GM21390 (cell line): ENCODE results near the gene EEIG1.

Experiments used
- ATAC-seq: cut with Tn5 transposase; IDR thresholded peaks from one replicate; pipeline ENCODE4 v1.9.1; 2021; ENCODE audit not compliant: unreplicated experiment

The EEIG1 gene

DNA sequence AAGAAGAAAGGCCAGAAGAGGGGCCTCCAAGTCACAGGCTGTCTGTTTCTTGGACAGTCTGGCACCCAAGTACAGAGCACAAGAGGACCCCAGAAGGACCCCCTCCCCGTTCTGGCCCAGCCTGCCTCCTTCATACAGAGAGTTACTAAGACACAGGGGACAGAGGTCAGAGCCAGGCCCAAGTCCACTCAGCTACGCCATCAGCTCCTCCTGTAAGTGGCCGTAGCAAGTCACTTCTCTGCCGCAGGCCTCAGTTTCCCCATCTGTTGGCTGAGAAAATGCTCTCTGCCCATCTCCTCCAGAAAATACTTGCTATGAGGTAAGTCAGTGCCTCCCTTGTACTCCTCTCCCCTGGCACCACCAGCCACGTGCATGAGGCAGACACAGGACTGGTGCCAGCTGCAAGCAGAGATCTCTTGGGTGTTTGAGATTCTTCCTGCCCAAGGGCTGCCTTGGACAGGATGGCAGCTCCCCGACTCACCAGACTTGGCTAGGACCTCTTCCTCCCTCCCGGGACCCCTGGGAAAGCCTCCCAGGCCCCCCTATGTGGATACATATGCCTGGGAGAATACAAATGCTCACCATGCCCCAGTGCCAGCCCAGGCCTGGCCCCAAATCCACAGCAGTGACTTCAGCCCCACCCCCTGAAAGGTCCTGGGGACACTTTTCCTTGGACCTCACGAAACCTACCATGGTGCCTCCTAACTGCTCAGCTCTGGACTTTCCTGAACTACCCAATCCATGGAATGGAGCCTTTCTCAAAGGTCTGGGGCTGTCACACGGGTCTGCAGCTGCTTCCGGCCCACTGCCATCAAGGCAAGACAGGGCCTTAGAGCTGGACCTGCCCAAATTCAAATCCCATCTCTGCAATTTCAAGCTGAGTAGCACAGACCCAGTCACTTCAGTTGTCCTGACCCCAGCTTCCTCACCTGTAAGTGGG, 5.1 kb downstream of the EEIG1 start:
- ATAC-seq = no peak

DNA sequence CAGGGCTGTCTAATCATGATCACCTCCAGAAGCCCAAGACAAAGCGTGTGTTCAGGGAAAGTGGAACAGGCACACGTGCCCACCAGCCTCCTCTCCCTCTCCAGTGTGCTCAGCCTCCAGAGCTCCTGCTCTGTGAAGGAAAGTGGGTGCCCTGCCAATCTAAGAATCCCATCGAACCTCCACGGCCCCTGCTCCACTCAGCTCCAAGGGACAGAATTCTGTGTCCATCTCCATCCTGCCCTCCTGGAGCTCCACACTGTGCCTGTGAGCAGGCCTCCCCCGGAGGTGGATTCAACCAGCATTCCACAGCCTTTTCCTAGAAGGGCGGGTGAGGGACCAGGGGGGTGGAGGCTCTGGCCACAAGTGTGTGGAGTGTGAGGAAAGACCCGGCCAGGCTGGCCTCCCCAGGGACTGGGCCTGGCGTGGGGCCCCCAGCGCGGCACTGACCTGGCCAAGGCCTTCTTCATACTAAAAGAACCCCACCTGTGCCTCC, 6.0 kb downstream of the EEIG1 start:
- ATAC-seq = no peak

DNA sequence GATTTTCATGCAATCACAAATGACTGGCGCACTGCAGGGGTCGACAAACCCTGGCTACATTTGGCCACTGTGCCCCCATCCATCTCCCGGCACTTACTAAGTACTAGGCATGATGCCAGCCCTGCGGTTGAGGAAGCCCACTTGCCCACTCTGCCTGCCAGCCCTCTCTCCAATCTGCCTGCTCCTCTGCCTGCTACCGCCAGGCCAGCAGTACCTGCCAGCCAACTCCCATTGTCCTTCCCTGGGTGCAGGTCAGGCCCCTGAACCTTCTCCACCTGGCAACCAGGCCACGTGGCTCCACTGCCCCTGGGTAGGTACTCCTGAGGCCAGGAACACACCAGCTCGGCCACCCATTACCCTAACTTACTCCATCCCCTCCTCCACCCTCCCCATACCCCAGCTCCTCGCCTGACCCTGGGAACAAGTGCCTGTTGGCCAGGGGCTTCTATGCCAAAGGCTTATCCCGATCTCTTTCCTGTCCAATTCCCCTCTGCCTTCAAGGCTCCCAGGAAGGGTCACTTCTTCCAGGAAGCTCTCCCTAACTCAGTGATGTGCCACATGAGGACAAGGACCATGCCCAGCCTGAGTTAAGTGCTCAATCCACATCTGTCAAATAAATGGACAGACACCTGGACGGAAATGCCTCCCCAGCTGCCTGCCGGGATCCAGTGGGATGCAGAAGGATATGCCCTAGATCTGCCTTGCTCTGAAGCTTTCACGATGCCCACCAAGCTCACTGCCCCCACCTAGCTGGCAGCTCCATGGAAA, 6.6 kb downstream of the EEIG1 start:
- ATAC-seq = no peak

DNA sequence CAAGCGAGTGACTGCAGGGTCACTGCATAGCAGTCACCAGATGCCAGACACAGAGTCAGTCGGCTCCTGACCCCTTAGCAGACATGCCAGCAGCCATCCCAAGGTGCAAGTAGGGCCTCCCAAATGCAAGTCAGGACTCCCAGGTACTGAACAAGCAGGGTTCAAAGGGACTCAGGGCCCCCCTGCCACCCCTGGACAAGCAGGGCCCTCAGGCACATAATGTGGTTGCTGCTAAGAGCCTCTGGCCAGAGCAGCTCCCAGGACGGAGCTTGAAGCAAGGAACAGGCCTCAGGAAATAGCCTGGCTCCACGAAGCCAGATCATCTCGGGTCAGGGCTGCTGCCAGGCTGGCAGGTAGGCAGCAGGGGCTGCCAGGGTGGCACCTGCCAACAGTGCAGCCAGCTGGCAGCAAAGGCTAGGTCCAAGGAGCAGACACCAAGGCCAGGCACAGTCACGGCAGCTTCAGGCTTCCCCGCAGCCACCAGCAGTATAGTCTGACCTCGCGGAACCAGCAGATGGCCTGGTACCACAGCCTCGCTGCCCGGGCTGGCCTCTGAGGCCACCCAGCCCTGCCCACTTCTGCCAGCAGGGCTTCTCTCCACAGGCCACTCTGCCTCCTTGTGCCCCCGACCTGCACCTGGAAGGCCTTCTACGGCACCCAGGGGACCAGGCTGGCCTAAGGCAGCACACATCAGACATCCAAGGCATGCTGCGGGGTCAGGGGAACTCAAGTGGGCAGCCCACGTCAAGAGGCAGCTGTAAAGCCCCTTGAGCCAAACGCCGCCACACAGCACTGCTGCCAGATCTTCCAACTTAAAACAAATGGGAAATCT, 7.4 kb downstream of the EEIG1 start:
- no peak for ATAC-seq

DNA sequence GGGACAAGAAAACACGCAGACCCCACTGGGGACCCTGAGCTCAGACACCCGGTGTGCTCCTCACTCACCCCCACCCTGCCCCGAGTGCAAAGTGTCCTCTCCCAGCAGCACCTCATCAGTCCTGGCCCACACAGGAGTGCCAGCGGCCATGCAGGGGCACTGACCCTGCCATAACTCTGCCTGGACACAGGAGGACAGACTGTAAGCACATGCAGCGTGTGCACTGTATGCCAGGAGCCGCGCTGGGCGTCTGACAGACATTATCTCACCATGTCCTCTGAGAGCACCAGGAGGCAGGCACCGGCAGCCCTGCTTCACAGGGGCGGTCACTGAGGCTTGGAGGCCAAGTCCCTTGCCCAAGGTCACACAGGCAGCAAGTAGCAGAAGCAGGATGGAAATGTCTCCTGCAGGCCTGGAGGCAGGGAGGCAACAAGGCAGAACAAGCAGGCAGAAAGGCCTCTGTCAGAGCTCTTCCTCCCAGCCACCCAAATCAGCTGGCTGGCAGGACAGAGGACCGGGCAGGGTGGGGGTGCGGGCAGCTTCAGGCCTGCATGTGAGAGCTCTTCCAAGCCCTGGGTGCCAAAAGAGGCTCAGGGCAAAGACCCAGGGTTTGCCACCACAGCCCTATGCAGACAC, 8.4 kb downstream of the EEIG1 start:
- no peak for ATAC-seq

DNA sequence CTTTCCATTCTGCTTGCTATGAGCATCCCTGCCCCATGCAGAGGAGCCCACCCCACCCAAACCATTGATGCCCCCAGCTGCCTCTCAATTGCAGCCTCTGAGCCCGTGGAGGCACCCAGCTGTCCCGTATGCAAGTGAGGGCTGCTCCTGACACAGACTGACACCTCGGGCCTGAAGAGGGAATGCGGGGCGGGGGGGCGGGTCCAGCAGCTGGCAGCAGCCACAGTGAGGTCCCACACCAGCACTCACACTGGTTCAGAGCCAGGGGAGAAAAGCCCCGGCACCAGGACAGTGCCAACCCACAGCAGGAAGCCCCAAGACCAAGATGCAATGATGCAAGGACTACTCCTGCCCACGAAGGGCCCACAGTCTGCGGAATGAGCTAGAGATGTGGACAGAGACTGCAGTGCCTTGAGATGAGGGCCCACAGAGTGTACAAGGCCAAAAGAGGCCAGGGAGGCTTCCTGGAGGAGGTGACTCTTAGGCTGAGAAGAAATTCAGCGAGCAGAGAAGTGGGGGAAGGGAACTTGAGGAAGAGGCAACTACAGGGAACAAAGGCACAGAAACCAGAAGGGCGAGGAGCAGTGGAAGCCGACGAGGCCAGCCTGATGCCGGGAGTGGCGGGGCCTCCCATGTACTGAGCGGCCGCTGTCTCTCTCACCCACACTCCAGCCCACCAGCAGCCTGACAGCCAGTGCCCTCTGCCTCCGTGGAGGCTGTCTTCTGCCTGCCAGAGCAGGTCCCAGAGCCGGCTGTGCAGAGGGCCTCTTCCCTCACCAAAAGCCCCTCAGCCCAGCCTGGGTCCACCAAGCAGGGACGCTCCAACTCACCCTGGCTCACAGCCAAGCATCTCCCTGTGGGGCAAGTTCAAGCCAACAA, 9.2 kb downstream of the EEIG1 start:
- no peak for ATAC-seq

DNA sequence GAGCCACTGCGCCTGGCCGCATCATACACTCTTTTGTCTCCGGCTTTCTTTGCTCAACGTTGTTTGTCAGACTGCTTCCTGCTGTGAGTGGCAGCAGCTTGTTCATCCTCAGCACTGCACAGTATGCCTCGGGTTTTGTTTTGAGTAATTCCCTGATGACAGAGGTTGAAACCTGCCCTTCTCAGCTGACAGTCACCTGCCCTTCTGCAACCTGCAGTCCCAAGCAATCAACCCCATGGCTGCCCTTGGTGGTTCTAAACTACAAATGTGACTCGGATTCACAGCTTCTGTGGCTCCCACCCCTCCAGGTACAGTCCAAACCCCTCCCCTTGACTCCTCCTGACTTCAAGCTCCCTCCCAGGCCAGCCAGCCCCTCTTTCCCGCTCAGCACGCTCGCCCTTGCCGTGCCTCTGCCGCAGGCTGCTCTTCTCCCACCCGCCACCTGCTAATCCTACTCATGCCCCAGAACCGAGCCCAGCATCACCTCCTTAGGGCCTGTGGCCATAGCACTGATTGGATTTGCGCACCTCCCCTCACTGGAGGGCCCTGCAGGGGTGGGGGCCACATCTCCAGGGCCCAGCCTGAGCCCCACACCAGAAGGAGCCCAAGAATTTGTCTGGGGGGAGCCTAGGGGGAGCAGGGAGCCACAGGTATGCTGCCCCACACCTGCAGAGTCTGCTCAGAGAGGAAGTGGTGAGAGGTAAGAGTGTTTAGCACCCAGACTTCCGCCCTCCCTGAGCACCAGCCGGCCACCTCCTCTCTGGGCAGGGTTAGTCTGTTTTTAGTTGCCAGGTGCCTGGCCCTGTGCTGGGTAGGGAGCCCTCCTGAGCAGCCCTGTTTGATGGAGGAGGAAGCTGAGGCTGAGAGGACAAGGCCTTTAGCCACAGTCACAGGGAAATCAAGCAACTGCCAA, 10.1 kb downstream of the EEIG1 start:
- peak; percentile 72 for ATAC-seq

DNA sequence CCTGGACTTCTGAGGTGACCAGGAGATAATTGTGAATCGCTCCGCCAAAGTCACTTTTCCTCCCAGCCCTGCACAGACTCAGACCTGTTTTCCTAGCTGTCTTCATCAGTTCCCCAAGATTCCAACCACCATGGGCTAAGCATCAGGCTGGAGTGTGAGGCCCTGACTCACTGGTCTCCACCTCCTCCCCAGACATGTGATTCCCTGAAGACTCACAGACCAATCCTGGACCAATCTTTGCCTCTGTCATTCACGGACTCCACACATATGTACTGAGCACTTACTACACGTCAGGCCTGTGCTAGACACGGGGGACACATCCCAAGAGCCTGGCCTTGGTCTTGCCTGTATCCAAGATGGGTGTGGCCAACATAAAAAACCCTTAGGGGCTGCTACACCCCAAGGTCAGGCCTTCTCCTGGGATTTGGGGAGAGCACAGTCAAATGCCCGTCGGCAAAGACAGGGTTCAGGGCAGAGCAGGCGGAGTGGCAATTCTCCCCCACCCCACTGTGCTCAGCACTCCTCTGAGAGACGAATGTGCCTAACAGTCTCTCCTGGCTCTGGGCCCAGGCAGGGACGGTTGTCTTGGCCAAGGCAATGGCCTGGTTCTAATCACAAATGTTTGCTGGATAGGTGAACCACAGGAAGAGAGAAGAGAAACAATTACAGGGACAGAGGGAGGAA, 11.9 kb downstream of the EEIG1 start:
- no peak for ATAC-seq

DNA sequence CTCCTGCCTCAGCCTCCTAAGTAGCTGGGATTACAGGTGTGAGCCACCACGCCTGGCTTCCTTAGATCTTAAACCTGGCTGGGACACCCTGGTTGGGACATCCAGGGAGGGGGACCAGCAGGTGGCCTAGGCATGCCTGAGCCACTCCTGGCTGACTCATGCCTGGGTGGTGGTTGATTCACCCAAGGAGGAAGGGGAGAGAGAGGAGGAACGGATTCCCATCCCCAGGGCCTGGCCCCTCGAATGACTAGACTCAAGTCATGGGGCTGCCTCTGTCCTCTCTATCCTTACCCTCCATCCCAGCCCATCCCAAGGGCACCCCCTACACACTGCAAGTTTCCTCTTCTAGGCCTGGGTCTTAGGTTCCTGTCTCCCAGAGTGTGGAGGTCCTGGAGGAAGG, 12.7 kb downstream of the EEIG1 start:
- ATAC-seq = no peak

DNA sequence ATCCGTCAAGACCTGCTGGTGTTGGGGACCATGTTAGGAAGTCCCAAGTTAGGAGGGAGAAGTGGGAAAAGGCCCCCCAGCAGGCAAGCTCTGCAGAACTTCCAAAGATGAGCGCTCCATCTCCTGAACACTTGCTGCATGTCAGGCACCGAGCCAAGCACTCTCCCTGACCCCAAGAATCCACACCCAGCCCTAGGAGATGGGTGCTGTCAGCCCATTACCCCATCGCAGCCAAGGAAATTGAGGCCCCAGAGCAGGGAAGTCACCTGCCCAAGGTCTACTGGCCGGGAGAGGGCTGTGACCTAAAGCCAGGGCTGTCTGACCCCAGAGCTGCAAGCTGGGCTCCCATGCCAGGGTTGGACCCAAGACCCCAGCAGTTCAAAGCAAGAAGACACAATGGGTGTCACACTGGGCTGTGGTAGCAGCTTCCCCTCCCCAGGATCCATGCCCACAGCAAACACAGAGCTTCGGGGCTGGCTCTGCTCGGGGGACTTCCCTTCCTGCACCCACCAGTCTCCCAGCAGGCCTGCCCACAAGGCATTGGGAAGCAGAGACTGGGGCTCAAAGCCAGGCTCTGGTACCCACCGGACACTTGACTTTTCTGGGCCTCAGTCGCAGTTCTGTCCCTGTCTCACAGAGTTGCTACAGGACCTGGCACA, 13.5 kb downstream of the EEIG1 start:
- ATAC-seq = no peak

DNA sequence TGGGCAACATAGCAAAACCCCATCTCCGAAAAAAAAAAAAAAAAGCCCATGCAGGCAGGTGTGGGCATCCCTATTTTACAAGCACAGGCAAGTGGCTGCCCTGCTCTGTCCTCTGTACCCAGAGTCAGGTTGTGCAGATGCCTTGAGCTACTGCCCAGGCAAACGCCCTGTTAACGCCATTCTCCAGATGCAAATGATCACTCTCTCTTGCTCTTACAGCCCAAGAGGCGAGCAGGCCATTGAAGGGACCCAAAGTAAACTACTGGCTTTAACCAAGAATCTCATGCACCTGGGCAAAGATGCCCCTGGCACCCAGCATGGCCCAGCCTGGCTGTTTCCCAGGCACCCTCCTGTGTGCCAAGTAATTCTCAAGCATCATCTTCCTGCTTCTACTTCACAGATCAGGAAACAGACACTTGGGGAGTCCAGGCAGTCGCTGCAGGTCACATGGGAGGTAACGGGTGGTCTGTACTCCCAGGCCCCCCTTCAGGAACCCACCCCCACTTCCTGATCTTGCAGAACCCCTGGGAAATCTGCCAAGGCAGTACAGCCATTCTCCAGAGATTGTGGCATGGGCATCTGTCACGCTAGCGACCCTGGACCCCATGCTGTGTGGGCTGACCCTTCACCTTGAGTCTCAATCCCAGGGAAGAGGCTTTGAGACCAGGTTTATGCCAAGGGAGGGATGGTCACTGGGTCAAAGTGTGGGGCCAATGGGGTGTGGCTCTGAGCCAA, 14.2 kb downstream of the EEIG1 start:
- ATAC-seq = no peak

DNA sequence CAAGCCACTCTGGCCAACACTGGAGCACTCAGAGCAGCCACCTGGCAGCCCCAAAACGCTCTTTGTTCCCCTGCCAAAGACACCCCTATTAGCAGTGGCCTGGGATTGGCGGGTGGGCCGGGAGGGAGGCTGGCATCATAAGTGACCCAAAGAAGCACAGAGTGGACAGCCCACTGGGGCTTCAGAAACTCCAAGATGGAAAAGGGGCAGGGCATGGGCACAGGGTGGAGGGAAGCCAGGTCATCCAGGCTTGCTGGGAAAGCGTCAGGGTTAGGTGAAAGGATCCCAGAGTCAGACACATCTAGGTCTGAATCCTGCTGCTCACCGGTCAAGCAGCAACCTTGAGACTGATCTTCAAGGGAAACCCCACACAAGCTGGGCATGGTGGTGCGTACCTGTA, 14.8 kb downstream of the EEIG1 start:
- ATAC-seq = no peak

DNA sequence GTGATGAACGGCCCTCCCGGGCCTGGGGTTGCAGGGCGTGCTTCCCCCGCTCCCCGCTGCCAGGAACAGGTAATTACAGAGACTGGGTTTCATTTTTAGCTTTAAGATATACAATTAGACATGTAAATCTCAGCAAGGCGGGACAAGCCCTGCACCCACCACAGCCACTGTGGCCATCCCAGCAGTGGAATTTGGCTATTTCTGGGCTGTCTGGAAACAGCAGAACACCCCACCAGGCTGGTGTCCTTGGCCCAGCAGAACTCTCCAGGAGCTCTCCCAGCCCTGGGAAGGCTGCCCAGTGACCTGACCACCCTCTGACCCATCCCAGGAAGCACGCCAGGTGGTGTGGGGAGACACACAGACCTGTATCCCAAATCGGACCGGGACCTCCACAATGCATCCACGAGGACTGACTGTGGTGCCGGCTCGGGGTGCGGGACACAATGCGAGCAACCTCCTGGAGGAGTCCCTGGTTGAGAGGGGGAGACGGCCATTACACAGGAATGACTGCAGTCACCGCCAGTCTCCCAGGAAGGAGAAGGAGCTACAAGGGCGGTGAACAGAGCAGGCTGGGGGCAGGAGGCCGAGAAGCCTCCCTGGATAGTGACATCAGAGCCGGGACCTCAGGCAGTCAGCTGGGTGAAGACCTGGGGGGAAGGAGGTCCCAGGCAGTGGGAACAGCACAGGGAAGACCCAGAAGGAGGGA, 17.3 kb downstream of the EEIG1 start:
- ATAC-seq = no peak

DNA sequence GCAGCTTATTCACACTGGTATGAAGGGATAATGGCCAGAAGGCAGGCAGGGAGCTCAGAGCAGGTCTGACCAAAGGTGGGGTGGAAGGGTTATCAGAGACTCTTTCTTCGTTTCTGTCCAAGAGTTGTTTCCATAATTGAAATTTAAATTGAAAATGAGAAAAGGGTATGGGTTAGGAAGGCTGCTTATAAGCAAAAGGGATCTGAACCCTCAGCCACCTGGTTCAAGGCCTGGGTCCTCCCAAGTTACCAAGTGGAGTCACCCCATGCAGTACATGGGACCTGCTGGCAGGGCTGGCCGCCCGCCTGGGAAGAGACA, 17.8 kb downstream of the EEIG1 start:
- ATAC-seq = no peak

DNA sequence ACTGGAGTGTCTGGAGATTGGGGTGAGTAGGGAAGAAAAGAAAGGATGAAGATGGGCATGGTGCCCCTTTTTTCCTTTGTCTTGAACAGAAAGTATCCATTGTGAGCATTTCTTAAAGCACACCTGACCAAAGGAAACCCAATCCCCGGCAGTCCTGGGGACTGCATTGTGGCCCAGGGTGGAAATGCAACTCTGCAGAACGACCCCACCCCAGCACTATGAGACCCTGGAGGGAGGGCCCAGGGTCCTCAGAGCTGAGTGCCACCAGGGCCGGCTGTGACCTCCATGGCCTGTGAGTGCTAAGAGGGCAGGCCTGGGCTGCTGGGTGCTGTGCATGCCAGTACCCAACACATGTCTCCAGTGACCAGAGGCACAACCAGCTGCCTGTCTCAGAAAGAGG, 18.5 kb downstream of the EEIG1 start:
- no peak for ATAC-seq

DNA sequence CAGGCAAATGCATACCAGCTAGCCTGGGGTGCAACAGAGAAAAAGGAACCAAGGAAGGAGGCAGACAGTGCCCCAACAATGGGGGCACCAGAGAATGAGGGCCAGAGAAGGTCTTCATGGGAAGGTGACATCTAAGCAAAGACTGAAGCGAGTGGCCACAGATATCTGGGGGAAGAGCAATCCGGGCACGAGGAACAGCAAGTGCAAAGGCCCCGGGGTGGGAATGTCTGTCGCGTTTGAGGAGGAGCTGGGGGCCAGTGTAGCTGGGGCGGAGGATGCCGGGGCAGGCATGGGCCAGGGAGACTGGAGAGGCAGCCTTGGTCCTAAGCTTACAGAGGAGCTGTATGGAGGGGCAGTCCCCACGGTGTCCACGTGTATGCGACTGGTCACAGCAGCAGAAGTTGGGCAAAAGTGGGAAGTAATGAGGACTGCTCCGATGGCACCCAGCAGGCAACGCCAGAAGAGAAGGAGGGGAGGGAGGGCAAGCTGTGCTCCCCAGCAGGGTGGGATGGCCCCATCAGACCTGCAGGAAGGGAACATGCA, 19.1 kb downstream of the EEIG1 start:
- no peak for ATAC-seq
